Stimulated activated CD4-positive, alpha-beta T cell treated with anti-CD3 and anti-CD28 coated beads, TNF-alpha, amount 100 ng/mL, for 4 hours (primary cell): ENCODE results near the gene P3R3URF.
A peak's percentile ranks its signal among the peaks of the same experiment; 100 is the strongest.
"Not testable (repeated sequence)": the region's sequence is repeated elsewhere in the genome, so short reads cannot be mapped to it uniquely, and the experiment has no call there.

ENCODE experiments used
- DNase-seq, 3 experiments: peaks; one replicate each; pipeline ENCODE4 v3.0.0-alpha.2; 2020; ENCODE audit warnings: low read depth in 3 of 3

Gene P3R3URF

GRCh38 chr1:46176211-46176865 lies at the start of gene P3R3URF:
Gene P3R3URF (minus strand): TSS chr1:46176488. CDS start chr1:46176471, 17 bp downstream.
- no peak for DNase-seq

GRCh38 chr1:46224966-46225365 lies 48.7 kb upstream of the P3R3URF start:
- no peak for DNase-seq

- peak; percentile 18 to 51 (median 19) for DNase-seq
These were observed 47.2 kb upstream of the P3R3URF start for GRCh38 chr1:46223472-46223943.

- DNase-seq: not testable (repeated sequence)
These were observed 46.8 kb upstream of the P3R3URF start for GRCh38 chr1:46223055-46223454.

GRCh38 chr1:46221749-46222148 lies 45.5 kb upstream of the P3R3URF start:
- no peak for DNase-seq

- no peak for DNase-seq
These were observed 44.5 kb upstream of the P3R3URF start for GRCh38 chr1:46220808-46221207.

GRCh38 chr1:46219551-46220520 lies 43.5 kb upstream of the P3R3URF start:
- DNase-seq: no peak

- DNase-seq: no peak
These were observed 42.2 kb upstream of the P3R3URF start for GRCh38 chr1:46218443-46218842.

- DNase-seq: no peak
These were observed 39.2 kb upstream of the P3R3URF start for GRCh38 chr1:46215504-46215903.

- no peak for DNase-seq
These were observed 34.8 kb upstream of the P3R3URF start for GRCh38 chr1:46211051-46211450.

- no peak for DNase-seq
These were observed 34.3 kb upstream of the P3R3URF start for GRCh38 chr1:46210561-46210960.

GRCh38 chr1:46206399-46206798 lies 30.1 kb upstream of the P3R3URF start:
- no peak for DNase-seq

GRCh38 chr1:46205791-46206190 lies 29.5 kb upstream of the P3R3URF start:
- DNase-seq: no peak

- DNase-seq: no peak
These were observed 28.9 kb upstream of the P3R3URF start for GRCh38 chr1:46205141-46205540.

GRCh38 chr1:46204406-46204742 lies 28.1 kb upstream of the P3R3URF start:
- DNase-seq: no peak

GRCh38 chr1:46203738-46204405 lies 27.6 kb upstream of the P3R3URF start:
- DNase-seq: no peak

- DNase-seq: no peak
These were observed 23.0 kb upstream of the P3R3URF start for GRCh38 chr1:46199233-46199749.

GRCh38 chr1:46197964-46198811 lies 21.9 kb upstream of the P3R3URF start, which contains the start of gene POMGNT1:
Gene POMGNT1 (minus strand): TSS chr1:46198434. CDS start chr1:46197821, 613 bp downstream.
- peak; percentile 46 to 60 (median 57) for DNase-seq

GRCh38 chr1:46197560-46197963 lies 21.3 kb upstream of the P3R3URF start:
- no peak for DNase-seq

- DNase-seq: no peak
These were observed 20.3 kb upstream of the P3R3URF start for GRCh38 chr1:46196609-46197008.

GRCh38 chr1:46194641-46195193 lies 18.4 kb upstream of the P3R3URF start:
- DNase-seq: no peak
